HG03103 (cell line): ENCODE measurements around the gene TLR1.
"Not testable (repeated sequence)": the region's sequence is repeated elsewhere in the genome, so short reads cannot be mapped to it uniquely, and the experiment has no call there.

Experiments
- ATAC-seq: cut with Tn5 transposase; IDR thresholded peaks from one replicate; pipeline ENCODE4 v1.9.1; 2021; ENCODE audit warnings: low read depth; ENCODE audit not compliant: unreplicated experiment

The TLR1 gene

GRCh38 chr4:38780833-38781484 is 23.6 kb downstream of the TLR1 start:
- no peak for ATAC-seq

- ATAC-seq, result no peak
These were observed 24.8 kb downstream of the TLR1 start for GRCh38 chr4:38779790-38780189.

DNA sequence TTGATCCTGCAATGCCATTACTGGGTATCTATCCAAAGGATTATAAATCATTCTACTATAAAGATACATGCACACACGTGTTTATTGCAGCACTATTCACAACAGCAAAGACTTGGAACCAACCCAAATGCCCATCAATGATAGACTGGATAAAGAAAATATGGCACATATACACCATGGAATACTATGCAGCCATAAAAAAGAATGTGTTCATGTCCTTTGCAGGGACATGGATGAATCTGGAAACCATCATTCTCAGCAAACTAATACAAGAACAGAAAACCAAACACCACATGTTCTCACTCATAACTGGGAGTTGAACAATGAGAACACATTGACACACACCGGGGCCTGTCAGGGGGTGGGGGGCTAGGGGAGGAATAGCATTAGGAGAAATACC is 26.7 kb downstream of the TLR1 start:
- ATAC-seq, result not testable (repeated sequence)

GRCh38 chr4:38775326-38775725 is 29.3 kb downstream of the TLR1 start:
- no peak for ATAC-seq

- ATAC-seq, result no peak
These were observed 30.2 kb downstream of the TLR1 start for GRCh38 chr4:38774181-38774955.

- ATAC-seq, result not testable (repeated sequence)
These were observed 34.3 kb downstream of the TLR1 start for GRCh38 chr4:38770281-38770680.

DNA sequence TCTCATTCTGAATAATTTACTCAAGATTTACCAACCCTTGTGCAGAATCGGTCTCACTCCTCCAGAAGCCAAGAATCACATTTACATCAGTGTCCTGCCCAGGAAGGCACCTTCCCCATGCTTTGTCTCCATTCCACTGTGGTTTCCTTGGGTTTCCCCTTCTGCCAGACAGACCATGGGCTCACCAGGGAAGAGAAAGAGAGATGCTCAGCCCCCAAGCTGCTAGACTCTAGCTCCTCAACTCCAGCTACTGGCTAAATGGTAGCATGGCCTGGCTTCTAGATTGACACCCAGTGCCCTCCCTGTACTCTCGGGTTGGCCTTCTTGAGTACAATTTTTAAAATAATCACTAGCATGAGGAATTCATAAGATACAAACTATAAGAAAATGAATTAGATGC is 34.7 kb downstream of the TLR1 start:
- ATAC-seq, result no peak

DNA sequence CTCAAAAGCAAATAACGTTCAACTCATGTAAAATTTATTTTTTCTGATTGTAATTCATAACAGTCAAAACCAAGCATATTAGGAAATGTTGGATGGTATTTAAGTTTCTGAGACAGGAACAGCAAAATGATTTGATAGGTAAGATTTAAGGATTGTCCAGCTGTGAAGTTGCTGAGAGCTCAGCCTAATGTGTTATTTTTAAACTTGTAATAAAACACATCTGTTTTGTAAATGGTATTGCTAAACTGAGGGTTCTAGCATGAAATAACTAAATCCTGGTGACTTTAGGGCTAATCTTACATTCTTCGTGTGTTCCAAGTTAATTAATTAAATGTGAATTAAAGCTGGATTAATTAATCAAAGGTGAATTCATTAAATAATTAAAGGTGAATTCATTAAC is 35.1 kb downstream of the TLR1 start:
- ATAC-seq, result no peak

- ATAC-seq, result no peak
These were observed 35.6 kb downstream of the TLR1 start for GRCh38 chr4:38768968-38769394.

- ATAC-seq, result not testable (repeated sequence)
These were observed 37.7 kb downstream of the TLR1 start for GRCh38 chr4:38766940-38767339.

DNA sequence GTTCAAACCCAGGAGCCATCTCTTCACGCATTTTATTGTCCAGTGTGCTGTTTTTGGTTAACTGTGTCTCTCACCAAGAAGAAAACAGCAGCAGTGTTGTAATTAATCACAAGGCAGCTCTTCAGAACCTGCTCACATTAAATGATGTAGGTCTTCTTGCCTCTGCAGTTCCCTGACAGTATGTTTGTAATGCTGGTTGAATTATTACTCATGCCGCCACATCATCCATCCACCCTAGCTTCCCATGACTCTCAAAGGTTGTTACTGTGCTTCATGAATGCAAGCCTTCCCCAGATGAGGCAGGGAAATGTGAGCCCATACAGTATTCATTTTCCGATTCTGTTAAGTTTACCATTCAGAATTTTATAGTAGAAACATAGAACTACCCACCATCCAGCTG is 39.2 kb downstream of the TLR1 start:
- no peak for ATAC-seq

DNA sequence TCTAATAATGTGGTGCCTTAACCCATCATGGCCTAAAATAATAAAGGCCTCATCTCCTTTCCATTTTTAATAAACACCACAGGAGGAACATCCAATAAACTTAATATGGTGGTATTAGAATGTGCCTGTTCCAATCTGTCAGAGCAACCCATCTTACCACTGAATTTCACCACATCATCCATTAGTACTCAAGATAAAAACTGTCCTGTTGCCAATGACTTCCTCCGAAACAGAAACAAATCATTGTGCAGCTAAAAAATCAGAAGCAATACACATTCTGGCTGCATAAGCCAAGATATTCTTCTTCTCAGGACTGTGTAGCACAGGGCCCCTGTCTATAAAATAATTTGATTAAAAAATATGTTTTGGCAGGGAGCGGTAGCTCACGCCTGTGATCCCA is 40.3 kb downstream of the TLR1 start:
- no peak for ATAC-seq

DNA sequence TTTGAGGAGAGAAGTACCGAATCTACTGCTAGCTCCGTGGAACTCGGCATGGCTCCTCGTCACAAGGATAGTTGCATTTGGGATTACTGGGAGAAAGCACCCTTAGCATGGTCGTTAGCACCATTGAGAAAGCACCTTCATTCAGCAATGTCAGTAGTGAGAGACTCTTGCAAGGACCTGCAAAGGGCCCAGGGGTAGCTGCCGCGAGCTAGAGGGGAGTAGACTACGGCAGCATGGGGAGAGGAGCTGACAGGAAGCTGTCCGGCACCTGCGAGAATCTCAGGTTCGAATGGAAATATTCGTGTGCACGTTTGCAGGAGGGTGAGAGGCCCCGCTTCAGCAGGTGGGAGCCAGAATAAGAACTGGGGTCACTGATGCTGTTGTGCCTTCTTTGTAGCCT is 42.0 kb downstream of the TLR1 start:
- ATAC-seq, result no peak

- no peak for ATAC-seq
These were observed 44.8 kb downstream of the TLR1 start for GRCh38 chr4:38759790-38760122.

- no peak for ATAC-seq
These were observed 45.3 kb downstream of the TLR1 start for GRCh38 chr4:38759113-38759789.

GRCh38 chr4:38757945-38758600 is 46.5 kb downstream of the TLR1 start:
- no peak for ATAC-seq

GRCh38 chr4:38752941-38753806 is 51.4 kb downstream of the TLR1 start:
- no peak for ATAC-seq

GRCh38 chr4:38752372-38752940 is 52.1 kb downstream of the TLR1 start:
- peak; percentile 97 for ATAC-seq

GRCh38 chr4:38751341-38752010 is 53.1 kb downstream of the TLR1 start:
- no peak for ATAC-seq
